Karpas-422 (cell line): ENCODE measurements around the gene CNRIP1. TPM values are rescaled to one million over a fixed set of nuclear protein-coding genes. Genes with fewer than 3 reads are reported as not detected.
A peak's percentile ranks its signal among the peaks of the same experiment; 100 is the strongest.

Experiments
- DNase-seq: peaks from one replicate; pipeline ENCODE4 v3.0.0-alpha.2; 2015
- H2AFZ ChIP-seq: fragments of 200-600 bp; sonication (generic); 2 replicates; pipeline ENCODE4 v1.6.1; 2014; ENCODE audit warnings: antibody characterized with exemption, low read length, mixed read lengths
- H3K27ac ChIP-seq: fragments of 200-600 bp; sonication (generic); 2 replicates; pipeline ENCODE4 v1.5.1; 2014; ENCODE audit warnings: mild to moderate bottlenecking, low read length, moderate library complexity
- H3K27me3 ChIP-seq: fragments of 200-600 bp; sonication (generic); 2 replicates; pipeline ENCODE4 v1.6.1; 2014; ENCODE audit warnings: low read length, mixed read lengths
- H3K36me3 ChIP-seq: fragments of 200-600 bp; sonication (generic); 2 replicates; pipeline ENCODE4 v1.6.1; 2014; ENCODE audit warnings: low read length, mixed read lengths; ENCODE audit not compliant: insufficient read depth
- H3K4me1 ChIP-seq: fragments of 200-600 bp; sonication (generic); 2 replicates; pipeline ENCODE4 v1.6.1; 2014; ENCODE audit warnings: mild to moderate bottlenecking, low read length, mixed read lengths
- H3K4me2 ChIP-seq: fragments of 200-600 bp; sonication (generic); 2 replicates; pipeline ENCODE4 v1.6.1; 2014; ENCODE audit warnings: low read length, low read depth, mild to moderate bottlenecking; ENCODE audit not compliant: poor library complexity, severe bottlenecking
- H3K4me3 ChIP-seq: fragments of 200-600 bp; sonication (generic); 2 replicates; pipeline ENCODE4 v1.5.1; 2014; ENCODE audit warnings: mild to moderate bottlenecking, antibody characterized with exemption, low read length, mixed read lengths
- H3K79me2 ChIP-seq: fragments of 200-600 bp; sonication (generic); 2 replicates; pipeline ENCODE4 v1.6.1; 2014; ENCODE audit warnings: mild to moderate bottlenecking, low read length, mixed read lengths
- H3K9ac ChIP-seq: fragments of 200-600 bp; sonication (generic); 2 replicates; pipeline ENCODE4 v1.6.0; 2014; ENCODE audit warnings: low read length
- H3K9me2 ChIP-seq: fragments of 200-600 bp; sonication (generic), shearing (Covaris generic); replicated peaks from 2 replicates; pipeline ENCODE4 v1.6.0; 2014; ENCODE audit warnings: mild to moderate bottlenecking, low read length, moderate library complexity; ENCODE audit not compliant: insufficient read depth
- H3K9me3 ChIP-seq: fragments of 300-700, 200-600 bp; sonication (generic); 2 replicates; pipeline ENCODE4 v1.6.1; 2014; ENCODE audit warnings: low read length, mixed read lengths
- H4K20me1 ChIP-seq: fragments of 200-600 bp; sonication (generic); 2 replicates; pipeline ENCODE4 v1.6.1; 2014; ENCODE audit warnings: mild to moderate bottlenecking, antibody characterized with exemption, low read length, low read depth; ENCODE audit not compliant: insufficient read depth
- total RNA-seq: library from RNA; depleted of rRNA; stranded (reverse); fragments of >200 nt; shearing (Covaris generic); gene quantifications from 2 replicates; pipeline ENCODE4 v1.2.3, GENCODE V29; 2014; ENCODE audit warnings: low replicate concordance; rRNA removed

CNRIP1 gene
- 2.8 TPM in 1 of 2 replicates, not detected in the other for total RNA-seq

- Histone ChIP-seq H4K20me1 (no peaks in the 10 kb centered on the region), H3K79me2 (no peaks in the 10 kb centered on the region), H2AFZ (no peak within 1 kb of the TSS), H3K36me3 (no peaks in the 10 kb centered on the region), H3K27me3 (no peaks in the 10 kb centered on the region), H3K9me3 (no peaks in the 10 kb centered on the region), H3K4me3 (no peak within 1 kb of the TSS), H3K9me2 (no peaks in the 10 kb centered on the region), H3K9ac (no peak within 1 kb of the TSS), H3K4me2 (no peak within 1 kb of the TSS), H3K27ac (no peak within 1 kb of the TSS), H3K4me1 (no peaks in the 10 kb centered on the region; the same call in 1 of the 2 replicates)
- no peak for DNase-seq
Measured at GRCh38 chr2:68319398-68320117, at the start of gene CNRIP1. Gene CNRIP1 (minus strand): TSS chr2:68319949. CDS start chr2:68319400, 549 bp downstream.

- no peak for DNase-seq
- H3K27me3 ChIP-seq = no peaks in the 10 kb centered on the region
- peak overlapping the region; percentile 89 for H3K4me3 ChIP-seq
- H3K9me2 ChIP-seq = no peaks in the 10 kb centered on the region
- H4K20me1 ChIP-seq = peaks cover 3% of the 10 kb centered on the region; the same call in 1 of the 2 replicates
- no peaks in the 10 kb centered on the region for H3K9me3 ChIP-seq
- H3K9ac ChIP-seq = peak overlapping the region; percentile 22; the same call in 1 of the 2 replicates
- H2AFZ ChIP-seq = no peak overlapping the region
- peaks cover 57% of the 10 kb centered on the region for H3K36me3 ChIP-seq
- H3K27ac ChIP-seq = peak overlapping the region; percentile 96
- H3K79me2 ChIP-seq = peaks cover 99% of the 10 kb centered on the region
- H3K4me2 ChIP-seq = peak overlapping the region; percentile 90
- H3K4me1 ChIP-seq = peaks cover 87% of the 10 kb centered on the region
Measured at GRCh38 chr2:68369337-68369734, 49.6 kb upstream of the CNRIP1 start.

GRCh38 chr2:68368654-68369336, 49.0 kb upstream of the CNRIP1 start:
- peak; percentile 54 for DNase-seq
- Histone ChIP-seq H3K9ac (peak overlapping the region; percentile 88), H3K79me2 (peaks cover 99% of the 10 kb centered on the region), H4K20me1 (peaks cover 3% of the 10 kb centered on the region; the same call in 1 of the 2 replicates), H3K27ac (peak overlapping the region; percentile 96), H3K4me2 (peak overlapping the region; percentile 90), H3K9me3 (no peaks in the 10 kb centered on the region), H3K9me2 (no peaks in the 10 kb centered on the region), H3K27me3 (no peaks in the 10 kb centered on the region), H3K4me1 (peaks cover 87% of the 10 kb centered on the region), H3K4me3 (peak overlapping the region; percentile 89), H3K36me3 (peaks cover 53% of the 10 kb centered on the region), H2AFZ (no peak overlapping the region)

- Histone ChIP-seq H3K36me3 (peaks cover 52% of the 10 kb centered on the region), H4K20me1 (peaks cover 3% of the 10 kb centered on the region; the same call in 1 of the 2 replicates), H3K4me3 (peak overlapping the region; percentile 89), H3K4me2 (peak overlapping the region; percentile 90), H3K27ac (peak overlapping the region; percentile 96), H3K9me3 (no peaks in the 10 kb centered on the region), H3K9ac (peak overlapping the region; percentile 88), H3K4me1 (peaks cover 87% of the 10 kb centered on the region), H3K27me3 (no peaks in the 10 kb centered on the region), H3K9me2 (no peaks in the 10 kb centered on the region), H3K79me2 (peaks cover 100% of the 10 kb centered on the region), H2AFZ (no peak overlapping the region)
- DNase-seq = peak; percentile 56
Measured at GRCh38 chr2:68367953-68368653, 48.4 kb upstream of the CNRIP1 start.

- no peak overlapping the region for H2AFZ ChIP-seq
- H3K4me3 ChIP-seq = peak overlapping the region; percentile 89
Measured at GRCh38 chr2:68366083-68366560, 46.4 kb upstream of the CNRIP1 start.

GRCh38 chr2:68365087-68365486, 45.3 kb upstream of the CNRIP1 start, which contains the start of gene PLEK:
Gene PLEK (plus strand): TSS chr2:68365282. CDS start chr2:68365352, 70 bp downstream.
- peak within 1 kb of the TSS; percentile 90 for H3K4me2 ChIP-seq
- peaks cover 29% of the 10 kb centered on the region for H3K36me3 ChIP-seq
- peak within 1 kb of the TSS; percentile 89 for H3K4me3 ChIP-seq
- DNase-seq = peak; percentile 91
- H3K9me2 ChIP-seq = no peaks in the 10 kb centered on the region
- peak within 1 kb of the TSS; percentile 96 for H3K27ac ChIP-seq
- H3K4me1 ChIP-seq = peaks cover 80% of the 10 kb centered on the region
- H4K20me1 ChIP-seq = peaks cover 3% of the 10 kb centered on the region; the same call in 1 of the 2 replicates
- no peaks in the 10 kb centered on the region for H3K27me3 ChIP-seq
- H3K9me3 ChIP-seq = no peaks in the 10 kb centered on the region
- peak within 1 kb of the TSS; percentile 88 for H3K9ac ChIP-seq
- no peak within 1 kb of the TSS for H2AFZ ChIP-seq
- peaks cover 72% of the 10 kb centered on the region for H3K79me2 ChIP-seq

More at GRCh38 chr2:68366083-68366560, 46.4 kb upstream of the CNRIP1 start:
- Histone ChIP-seq H3K4me2 (peak overlapping the region; percentile 90), H3K27me3 (no peaks in the 10 kb centered on the region), H3K27ac (peak overlapping the region; percentile 96), H4K20me1 (peaks cover 3% of the 10 kb centered on the region; the same call in 1 of the 2 replicates), H3K9me2 (no peaks in the 10 kb centered on the region), H3K4me1 (peaks cover 80% of the 10 kb centered on the region), H3K36me3 (peaks cover 35% of the 10 kb centered on the region), H3K79me2 (peaks cover 82% of the 10 kb centered on the region), H3K9me3 (no peaks in the 10 kb centered on the region), H3K9ac (peak overlapping the region; percentile 88)
- peak; percentile 85 for DNase-seq

GRCh38 chr2:68363721-68364120, 44.0 kb upstream of the CNRIP1 start:
- DNase-seq = peak; percentile 54
- Histone ChIP-seq H4K20me1 (peaks cover 3% of the 10 kb centered on the region; the same call in 1 of the 2 replicates), H3K9me2 (no peaks in the 10 kb centered on the region), H3K9me3 (no peaks in the 10 kb centered on the region), H3K27me3 (no peaks in the 10 kb centered on the region), H2AFZ (no peak overlapping the region), H3K4me2 (peak overlapping the region; percentile 90), H3K4me3 (peak overlapping the region; percentile 89; the same call in 1 of the 2 replicates), H3K4me1 (peaks cover 69% of the 10 kb centered on the region), H3K79me2 (peaks cover 58% of the 10 kb centered on the region), H3K9ac (peak overlapping the region; percentile 88), H3K27ac (peak overlapping the region; percentile 96), H3K36me3 (peaks cover 16% of the 10 kb centered on the region)
